GM18909 (cell line): ENCODE measurements around the gene UBA1.

ENCODE experiments used
- ATAC-seq: cut with Tn5 transposase; IDR thresholded peaks from one replicate; pipeline ENCODE4 v1.9.1; 2021; ENCODE audit warnings: mild to moderate bottlenecking; ENCODE audit not compliant: unreplicated experiment, poor library complexity

Gene UBA1

DNA sequence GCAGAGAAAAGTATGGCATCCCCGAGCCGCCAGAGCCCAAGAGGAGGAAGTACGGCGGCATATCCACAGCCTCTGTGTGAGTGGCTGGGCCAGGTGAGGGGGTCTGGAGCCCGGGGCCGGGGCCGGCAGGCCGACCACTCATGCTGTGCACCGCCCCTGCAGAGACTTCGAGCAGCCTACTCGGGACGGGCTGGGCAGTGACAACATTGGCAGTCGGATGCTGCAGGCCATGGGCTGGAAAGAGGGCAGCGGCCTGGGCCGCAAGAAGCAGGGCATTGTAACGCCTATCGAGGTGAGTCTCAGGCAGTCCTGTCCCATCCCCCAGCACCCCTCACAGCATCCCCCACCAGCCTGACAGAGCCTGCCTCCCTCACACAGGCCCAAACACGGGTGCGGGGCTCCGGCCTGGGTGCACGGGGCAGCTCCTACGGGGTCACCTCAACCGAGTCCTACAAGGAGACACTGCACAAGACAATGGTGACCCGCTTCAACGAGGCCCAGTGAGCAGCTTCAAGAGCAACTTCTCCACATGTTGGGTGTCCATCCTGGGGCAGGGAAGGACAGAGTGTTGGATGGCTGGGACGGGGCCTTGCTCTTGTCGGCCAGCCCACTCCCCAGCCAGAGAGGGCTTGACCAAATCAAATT lies 7.4 kb upstream of the UBA1 start:
- no peak for ATAC-seq

DNA sequence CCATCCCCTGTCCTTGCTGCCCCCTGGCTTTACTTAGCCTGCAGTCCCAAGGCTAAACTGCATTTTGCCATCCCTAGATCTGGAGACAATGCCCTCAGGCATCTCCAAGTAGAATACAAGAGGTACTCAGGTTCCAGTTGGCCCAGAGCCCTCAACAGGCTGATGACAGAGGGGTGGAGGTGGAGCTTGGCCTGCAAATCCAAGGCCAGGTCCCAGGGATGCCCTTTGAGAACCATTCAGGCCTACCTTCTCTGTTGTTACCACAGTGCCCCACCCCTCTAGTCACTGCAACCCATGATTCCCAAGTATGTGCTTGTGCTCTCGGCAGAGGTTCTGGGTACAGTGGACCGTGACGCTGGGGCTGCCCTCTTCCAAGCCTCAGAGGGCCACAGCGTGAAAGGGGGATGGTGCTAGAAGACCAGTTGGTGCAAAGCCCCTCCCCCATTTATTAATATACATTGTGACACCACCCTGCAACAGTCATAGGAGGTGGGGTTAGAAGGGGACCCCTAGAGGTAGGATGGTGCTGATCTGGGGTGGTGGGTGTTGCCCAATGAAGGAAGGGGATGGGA lies 6.4 kb upstream of the UBA1 start:
- ATAC-seq, result no peak

DNA sequence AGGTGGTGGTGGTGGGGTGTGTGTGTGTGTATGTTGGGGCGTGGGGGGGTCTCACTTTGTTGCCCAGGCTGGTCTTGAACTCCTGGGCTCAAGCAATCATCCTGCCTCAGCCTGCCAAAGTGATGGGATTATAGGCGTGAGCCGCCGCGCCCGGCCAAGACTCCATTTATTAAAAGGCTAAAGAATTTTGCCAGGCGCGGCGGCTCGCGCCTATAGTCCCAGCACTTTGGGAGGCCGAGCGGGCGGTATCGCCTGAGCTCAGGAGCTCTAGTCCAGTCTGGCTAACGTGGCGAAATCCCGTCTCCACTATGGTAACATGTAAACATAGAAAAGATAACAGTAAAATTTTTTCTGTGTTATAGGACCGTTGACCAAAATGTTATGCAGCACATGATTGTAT lies 3.7 kb upstream of the UBA1 start:
- ATAC-seq, result no peak

DNA sequence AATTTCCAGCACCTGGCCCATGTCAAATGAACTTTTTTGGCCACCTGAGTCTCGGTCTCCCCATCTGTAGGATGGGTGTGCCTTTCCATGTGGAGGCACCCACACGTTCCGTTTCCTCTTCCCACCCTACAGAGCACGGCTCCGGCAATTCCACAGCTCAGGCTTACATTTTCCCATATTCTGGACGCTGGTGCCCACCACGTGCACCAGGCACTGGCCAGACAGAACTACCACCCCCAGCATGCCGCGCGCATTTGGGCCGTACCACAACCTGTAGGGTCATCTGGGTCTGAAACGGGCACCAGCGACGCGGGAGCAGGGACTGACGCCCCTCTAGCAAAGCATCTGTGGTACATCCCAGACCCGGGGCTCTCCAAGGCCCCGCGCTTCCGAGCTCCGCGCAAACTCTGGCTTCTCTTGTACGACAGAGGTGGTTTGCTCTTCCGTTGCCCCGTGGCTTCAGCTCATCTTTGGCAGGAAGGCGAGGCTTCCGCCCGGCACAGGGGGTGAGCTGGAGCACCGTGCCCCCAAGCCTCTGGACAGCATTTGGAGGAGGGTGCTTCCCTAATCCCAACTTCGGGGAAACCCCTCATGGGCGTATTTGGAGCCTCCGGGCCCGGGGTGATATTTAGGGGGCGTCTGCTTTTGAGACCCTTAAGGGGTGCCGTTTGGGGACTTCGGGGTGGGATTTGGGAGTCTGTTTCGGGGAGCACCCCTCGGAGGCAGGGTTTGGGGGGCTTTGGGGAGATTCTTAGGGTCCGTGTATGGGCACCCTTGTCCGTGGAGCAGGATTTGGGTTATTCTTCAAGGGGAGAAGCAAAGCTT lies 3.0 kb upstream of the UBA1 start:
- ATAC-seq, result peak; percentile 57

DNA sequence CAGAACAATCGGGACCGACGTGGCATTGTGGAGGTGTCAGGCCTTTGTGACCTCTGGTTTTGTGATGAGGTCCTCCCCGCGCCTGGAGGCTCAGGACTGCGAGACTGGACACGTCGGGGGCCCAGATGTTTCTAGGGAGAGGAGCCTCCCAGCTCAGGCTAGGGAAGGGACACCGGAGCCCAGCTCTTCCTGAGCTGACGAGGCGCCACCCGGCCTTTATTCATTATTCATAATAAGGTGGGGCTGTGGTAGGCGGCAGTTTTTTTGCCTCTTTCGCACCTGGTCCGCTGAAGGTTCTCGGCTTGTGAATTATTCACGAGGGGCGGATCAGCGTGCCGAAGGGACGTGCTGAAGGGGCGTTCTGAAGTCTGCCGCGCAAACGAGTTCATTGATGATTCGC lies 2.3 kb upstream of the UBA1 start:
- ATAC-seq, result no peak

DNA sequence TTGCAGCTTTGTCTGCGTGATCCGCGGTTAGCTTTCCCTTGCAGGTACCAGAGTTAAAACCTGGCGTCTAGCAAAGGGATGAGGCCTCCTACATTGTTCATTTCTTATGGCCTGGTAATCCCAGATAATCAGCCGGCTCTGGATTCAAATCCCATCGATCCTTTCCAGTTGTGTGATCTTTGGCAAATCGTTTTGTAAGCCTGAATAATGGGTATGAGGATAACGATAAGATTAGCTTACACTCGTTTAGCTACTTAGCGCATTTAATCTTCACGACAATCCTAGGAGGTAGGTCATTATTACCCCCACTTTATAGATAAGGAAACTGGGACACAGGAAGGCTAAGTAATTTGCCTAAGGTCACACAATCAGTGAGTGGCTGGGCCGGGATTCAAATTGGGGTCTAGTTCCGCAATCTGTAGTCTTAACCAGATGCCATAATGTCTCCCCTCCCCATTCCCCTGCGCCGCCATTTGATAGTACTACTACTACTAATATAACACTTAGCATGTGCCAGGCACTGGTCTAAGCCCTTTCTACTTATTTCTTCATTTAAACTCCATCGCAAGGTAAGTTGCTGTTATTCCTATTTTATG lies 1.7 kb upstream of the UBA1 start:
- ATAC-seq, result no peak

DNA sequence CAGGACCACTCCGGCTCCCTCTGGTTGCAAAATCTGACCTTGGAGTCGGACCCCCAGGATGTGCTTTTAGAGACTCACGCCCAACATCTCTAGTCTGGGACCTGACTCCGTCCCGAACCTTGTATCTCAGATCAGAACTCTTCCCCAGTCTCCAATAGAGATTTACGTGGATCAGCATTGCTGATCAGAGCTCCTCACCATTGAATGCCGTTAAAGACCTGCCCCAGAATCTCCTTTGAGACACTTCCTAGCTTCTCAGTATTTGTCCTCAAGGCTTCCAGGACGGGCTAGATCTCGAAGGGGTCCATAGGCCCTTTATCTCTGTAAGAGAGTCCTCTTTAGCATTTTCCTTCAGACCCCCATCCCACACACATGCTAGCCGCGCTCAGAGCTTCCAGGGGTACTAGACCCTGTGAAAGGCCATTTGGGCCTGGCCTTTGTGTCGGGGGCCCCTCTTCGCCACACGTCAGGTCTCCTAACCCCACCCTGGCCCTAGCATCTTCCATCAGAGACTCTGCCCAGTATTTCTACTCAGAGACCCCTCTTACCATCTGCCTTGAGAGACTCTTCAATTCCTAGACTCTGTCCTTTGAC lies 662 bp downstream of the UBA1 start:
- ATAC-seq, result no peak

DNA sequence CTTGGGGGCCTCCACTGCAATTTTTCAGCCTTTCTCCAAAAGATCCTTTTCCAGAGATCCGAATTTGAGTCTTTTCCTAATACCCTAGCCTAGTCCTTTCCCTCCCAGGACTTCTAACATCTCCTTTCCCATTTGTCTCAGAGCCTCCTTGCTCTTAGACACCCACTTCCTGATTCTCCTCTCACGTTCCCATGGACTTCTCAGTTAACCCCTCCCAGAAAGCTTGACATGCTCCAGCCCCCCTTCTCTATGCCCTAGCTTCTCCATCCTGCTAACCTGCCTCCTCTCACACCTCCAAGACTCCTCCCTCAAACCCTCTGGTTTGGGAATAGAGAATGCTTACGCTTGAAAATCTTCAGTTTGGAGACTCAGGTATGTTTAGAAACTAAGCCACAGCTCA lies 2.5 kb downstream of the UBA1 start:
- ATAC-seq, result no peak

DNA sequence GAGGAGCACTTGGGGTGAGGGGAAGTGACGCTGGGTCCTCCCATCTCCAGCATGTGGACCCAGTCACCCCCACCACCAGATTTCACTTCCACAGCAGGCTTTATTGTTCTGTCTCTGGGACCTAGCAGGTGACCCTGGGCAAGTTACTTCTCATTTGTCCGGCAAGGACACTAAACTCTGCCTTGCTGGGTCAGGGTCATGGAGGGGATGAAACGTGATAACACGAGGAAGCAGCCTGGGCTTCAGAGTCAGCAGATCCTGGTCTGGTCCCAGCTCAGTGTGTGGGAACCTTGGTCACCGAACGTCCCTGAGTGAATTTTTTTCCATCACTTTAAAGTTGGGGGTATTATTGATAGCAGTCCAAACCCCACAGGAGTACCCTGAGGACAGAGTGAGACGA lies 3.9 kb downstream of the UBA1 start:
- ATAC-seq, result no peak

DNA sequence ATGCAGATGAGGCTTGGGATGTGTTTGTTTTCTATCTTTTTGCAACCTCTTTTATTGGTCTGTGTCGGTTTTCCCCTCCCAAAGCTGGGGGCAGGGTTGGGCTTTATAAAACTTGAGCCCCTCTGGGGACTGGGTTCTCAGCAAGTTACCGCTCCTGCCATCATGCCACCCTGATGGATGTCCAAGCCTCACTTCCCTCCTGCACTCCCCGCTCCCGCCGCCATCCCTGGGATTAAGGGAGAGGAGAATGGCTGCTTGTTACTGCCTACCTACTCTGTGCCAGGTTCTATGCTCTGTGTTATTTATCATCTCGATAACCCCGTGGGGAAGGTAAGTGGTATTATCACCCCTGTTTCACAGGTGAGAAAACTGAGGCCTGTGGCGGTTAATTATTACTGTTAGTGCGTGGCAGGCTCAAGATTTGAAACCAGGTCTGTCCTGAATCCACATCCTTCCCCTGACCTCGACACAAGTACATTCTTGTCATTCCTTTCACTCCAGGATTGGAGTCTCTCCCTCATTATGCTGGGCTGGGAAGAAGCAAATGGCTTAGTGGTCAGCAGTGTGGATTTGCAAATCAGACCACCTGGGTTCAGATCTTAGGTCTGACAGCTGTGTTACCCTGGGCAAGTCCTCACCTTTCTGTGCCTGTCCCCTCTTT lies 4.5 kb downstream of the UBA1 start:
- no peak for ATAC-seq

DNA sequence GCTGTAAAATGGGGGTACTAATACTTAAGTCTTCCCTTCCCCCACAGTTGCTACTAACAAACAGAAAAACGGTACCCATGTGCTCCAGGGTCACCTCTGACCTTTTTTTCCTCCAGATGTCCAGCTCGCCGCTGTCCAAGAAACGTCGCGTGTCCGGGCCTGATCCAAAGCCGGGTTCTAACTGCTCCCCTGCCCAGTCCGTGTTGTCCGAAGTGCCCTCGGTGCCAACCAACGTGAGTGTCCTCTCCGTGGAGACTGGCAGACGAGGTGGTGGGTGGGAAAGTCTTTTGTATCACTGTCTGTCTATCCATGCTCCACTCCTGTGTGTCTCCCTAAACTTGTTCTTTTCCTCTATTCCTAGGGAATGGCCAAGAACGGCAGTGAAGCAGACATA lies 5.1 kb downstream of the UBA1 start:
- ATAC-seq, result no peak

DNA sequence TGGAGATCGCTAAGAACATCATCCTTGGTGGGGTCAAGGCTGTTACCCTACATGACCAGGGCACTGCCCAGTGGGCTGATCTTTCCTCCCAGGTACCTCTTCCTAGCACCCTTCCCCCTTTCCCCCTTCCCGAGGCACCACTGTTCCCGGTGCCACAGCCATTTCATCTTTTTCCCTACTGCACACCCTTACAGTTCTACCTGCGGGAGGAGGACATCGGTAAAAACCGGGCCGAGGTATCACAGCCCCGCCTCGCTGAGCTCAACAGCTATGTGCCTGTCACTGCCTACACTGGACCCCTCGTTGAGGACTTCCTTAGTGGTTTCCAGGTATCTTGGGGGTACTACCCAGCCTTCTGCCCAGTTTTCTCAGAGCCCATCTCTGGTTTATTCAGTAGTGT lies 5.7 kb downstream of the UBA1 start:
- ATAC-seq, result no peak

DNA sequence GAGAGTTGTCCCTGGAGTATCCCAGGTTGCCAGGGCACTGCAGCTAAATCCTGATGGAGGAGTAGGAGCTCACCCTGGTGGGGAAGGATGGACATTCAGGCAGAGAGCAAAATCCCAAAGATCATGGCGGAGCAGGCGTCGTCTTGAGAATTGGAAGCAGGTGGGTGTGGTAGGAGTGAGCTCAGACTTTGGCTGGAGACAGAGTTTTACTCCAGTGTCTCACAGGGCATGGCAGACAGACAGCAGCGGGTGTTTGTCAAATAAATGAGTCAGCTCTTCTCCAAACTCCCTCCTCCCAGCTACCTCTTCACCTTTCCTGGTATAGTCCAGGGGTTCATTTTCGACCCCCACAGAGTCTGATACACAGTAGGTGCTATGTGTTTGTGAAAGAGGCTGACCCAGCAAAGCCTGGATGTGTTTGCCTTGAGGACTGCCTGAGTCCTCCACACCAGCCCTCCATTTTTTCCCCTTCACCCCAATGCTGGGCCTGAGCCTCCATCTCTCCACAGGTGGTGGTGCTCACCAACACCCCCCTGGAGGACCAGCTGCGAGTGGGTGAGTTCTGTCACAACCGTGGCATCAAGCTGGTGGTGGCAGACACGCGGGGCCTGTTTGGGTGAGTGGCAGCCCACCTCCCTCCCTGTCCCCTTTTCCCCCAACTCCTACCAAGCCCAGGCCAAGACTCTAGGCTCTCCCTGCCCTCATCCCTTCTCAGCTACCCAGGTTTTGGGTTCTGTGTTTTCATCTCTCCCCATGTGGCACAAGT lies 6.9 kb downstream of the UBA1 start:
- no peak for ATAC-seq

DNA sequence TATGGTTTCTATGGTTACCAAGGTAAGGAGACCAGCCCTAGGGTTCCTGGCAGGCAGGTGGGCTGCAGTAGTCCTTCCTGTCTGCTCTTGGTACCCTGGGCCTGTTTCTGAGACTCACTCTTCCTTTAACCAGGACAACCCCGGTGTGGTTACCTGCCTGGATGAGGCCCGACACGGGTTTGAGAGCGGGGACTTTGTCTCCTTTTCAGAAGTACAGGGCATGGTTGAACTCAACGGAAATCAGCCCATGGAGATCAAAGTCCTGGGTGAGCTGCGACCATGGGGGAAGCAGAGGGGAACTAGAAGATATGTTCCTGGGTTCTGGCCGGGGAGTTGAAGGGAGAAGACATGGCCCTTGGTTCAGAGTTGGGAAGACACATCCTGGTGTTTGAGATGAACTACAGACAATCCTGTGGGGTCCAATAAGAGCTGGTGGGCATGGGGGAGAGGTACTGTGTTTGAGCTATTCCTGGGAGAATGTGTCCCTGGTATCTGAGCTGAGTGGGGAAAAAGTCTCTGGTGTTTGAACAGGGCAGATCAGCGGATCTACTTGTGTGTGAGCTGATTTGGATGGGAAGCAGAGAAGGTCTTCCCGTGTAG lies 7.8 kb downstream of the UBA1 start:
- ATAC-seq, result no peak

DNA sequence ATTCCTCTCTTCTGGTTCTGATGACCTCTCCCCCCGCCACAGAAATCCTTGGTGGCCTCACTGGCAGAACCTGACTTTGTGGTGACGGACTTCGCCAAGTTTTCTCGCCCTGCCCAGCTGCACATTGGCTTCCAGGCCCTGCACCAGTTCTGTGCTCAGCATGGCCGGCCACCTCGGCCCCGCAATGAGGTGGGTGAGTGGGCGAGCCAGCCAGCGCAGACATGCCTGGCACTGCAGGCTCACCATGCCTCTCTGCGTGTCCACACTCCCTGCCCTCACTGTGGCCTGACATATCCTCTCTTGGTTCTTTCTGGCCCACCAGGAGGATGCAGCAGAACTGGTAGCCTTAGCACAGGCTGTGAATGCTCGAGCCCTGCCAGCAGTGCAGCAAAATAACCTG lies 8.7 kb downstream of the UBA1 start:
- no peak for ATAC-seq

DNA sequence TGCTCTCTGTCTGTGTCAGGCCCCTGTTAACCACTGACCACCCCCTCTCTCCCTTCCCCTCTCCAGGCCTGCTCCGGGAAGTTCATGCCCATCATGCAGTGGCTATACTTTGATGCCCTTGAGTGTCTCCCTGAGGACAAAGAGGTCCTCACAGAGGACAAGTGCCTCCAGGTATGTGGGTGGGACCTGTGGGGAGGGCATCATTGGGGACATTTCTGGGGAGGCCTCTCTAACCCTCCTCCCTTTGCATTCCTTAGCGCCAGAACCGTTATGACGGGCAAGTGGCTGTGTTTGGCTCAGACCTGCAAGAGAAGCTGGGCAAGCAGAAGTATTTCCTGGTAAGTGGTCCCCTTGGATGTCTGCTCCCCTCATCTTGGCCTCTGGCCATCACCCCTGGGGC lies 9.2 kb downstream of the UBA1 start:
- no peak for ATAC-seq

DNA sequence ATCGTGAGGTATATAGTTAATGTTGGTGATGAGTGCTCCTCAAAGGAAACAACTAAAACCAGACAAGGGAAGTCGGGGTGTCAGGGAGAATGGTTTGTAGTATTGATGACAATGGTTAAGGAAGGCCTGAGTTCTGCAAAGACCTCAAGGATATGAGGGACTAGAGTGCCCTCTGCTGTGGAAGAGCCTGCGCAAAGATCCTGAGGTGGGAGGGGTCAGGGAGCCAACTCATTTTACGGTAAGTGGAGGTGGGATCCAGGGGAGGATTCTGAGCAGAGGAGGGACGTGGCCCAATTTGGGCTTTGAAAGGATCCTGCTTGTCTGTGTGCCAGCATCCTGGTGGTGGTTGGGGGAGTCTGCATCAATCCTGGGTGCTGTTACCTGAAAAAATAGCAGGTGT lies 11.3 kb downstream of the UBA1 start:
- ATAC-seq, result no peak

DNA sequence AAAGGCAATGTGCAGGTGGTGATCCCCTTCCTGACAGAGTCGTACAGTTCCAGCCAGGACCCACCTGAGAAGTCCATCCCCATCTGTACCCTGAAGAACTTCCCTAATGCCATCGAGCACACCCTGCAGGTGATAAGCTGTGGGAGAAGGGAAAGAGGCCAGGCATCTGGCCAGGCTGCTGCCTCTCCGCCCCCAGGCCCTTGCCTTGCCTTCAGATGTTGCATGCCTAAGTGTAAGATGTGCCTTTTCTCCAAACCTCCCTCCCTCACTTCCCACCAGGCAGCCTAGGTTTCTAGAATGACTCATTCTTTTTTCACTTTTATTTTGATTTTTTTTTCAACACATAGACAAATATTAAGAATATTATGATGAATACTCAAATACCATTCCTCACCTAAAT lies 12.7 kb downstream of the UBA1 start:
- no peak for ATAC-seq

DNA sequence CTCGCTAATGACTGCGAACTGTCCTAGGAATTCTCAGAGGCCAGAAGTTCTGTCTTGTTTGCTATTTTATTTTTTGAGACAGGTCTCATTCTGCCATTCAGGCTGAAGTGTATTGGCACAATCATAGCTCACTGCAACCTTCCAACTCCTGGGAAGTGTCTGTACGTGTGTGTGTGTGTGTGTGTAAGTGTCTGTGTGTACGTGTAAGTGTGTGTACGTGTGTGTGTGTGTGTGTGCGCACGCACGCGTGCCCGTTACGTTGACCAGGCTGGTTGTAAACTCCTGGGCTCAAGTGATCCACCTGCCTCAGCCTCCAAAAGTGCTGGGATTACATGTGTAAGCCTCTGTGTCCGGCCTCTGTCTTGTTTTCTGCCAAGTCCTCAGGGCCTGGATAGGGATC lies 14.5 kb downstream of the UBA1 start:
- ATAC-seq, result no peak
